ENCODE measurements around the gene CAPN5. TPM values are rescaled to one million over a fixed set of nuclear protein-coding genes. Genes with fewer than 3 reads are reported as not detected.

CAPN5 gene
- total and polyA plus RNA-seq, 2 of the 8 experiments (the other 6 are each of a cell fraction or from before 2014, with no cell fraction given), result 21.5 to 22.4 TPM

DNA sequence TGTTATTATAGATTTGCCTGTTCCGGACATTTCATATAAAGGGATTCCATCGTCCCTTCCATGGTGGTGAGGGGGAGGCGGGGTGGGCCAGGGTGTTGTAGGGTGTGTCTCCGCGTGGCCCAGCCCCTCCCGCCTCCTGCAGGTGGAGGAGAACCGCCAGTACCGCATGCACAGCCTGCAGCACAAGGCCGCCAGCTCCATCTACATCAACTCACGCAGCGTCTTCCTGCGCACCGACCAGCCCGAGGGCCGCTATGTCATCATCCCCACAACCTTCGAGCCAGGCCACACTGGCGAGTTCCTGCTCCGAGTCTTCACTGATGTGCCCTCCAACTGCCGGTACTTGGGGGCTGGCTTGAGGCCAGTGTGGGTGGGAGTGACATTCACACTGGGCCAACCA is 53.8 kb downstream of the CAPN5 start (continued):
- TF ChIP-seq BRCA1 (IDR thresholded peaks at IDR 0.05; ENCODE audit: low read depth, low read length), result no peak
